T-cell (primary cell): ENCODE data around the gene SETBP1. TPM values are rescaled to one million over a fixed set of nuclear protein-coding genes. Genes with fewer than 3 reads are reported as not detected.
A peak's percentile ranks its signal among the peaks of the same experiment; 100 is the strongest.

Source experiments
- ATAC-seq, 4 experiments: fragments of 200-7000 bp in 3 of 4; fragments of 150-1000 bp in 1 of 4; cut with Tn5 transposase; replicated peaks in 1 of 4; 1 replicate in 3 of 4; 2 replicates in 1 of 4; pipeline ENCODE4 v1.10.0; 2021; ENCODE audit warnings: moderate library complexity in 3 of 4, mild to moderate bottlenecking in 2 of 4, moderate number of reproducible peaks in 1 of 4
- CTCF ChIA-PET, 2 donors: fragments of 300-600 bp; sonication (Branson Sonifier 250); formaldehyde crosslinking; loops; one replicate each; lab custom pipeline; 2022; ENCODE audit warnings: antibody characterized with exemption in 2 of 2; lab: Charles Lee
- POLR2A ChIA-PET, 2 donors: fragments of 300-600 bp; sonication (Branson Sonifier 250); formaldehyde crosslinking; loops; one replicate each; lab custom pipeline; 2022; ENCODE audit warnings: antibody characterized with exemption in 2 of 2; lab: Charles Lee
- DNase-seq, 35 experiments: peaks; one replicate each; pipeline versions ENCODE4 v3.0.0 to v3.0.0-alpha.2; 2013 to 2023
- H3K27ac ChIP-seq: one replicate; pipeline ENCODE4 v1.5.1; 2013; ENCODE audit warnings: low read length
- H3K27me3 ChIP-seq, 2 experiments: replicated peaks in 1 of 2; 1 replicate in 1 of 2; 2 replicates in 1 of 2; pipeline versions ENCODE4 v1.6.1 to v1.7.0; 2013; ENCODE audit warnings: low read length in 1 of 2, mixed read lengths in 1 of 2; ENCODE audit not compliant: control insufficient read depth in 2 of 2, insufficient read depth in 2 of 2; ENCODE audit errors: extremely low read depth in 1 of 2
- H3K36me3 ChIP-seq, 2 donors: 1 replicate in 1 of 2; 2 replicates in 1 of 2; pipeline versions ENCODE4 v1.6.1 to v1.7.0; 2013; ENCODE audit warnings: low read length in 1 of 2; ENCODE audit not compliant: control insufficient read depth in 2 of 2, insufficient read depth in 1 of 2; ENCODE audit errors: extremely low read depth in 1 of 2
- H3K4me1 ChIP-seq, 2 experiments: 1 replicate in 1 of 2; 2 replicates in 1 of 2; pipeline versions ENCODE4 v1.6.1 to v1.7.0; 2013; ENCODE audit warnings: low read length in 2 of 2, mixed read lengths in 1 of 2; ENCODE audit not compliant: insufficient read depth in 2 of 2, control insufficient read depth in 1 of 2; ENCODE audit errors: extremely low read depth in 1 of 2
- H3K4me3 ChIP-seq, 2 donors: 1 replicate in 1 of 2; 2 replicates in 1 of 2; pipeline versions ENCODE4 v1.5.1 to v1.7.0; 2013; ENCODE audit warnings: mild to moderate bottlenecking in 2 of 2, low read length in 1 of 2, moderate library complexity in 1 of 2; ENCODE audit not compliant: control insufficient read depth in 1 of 2; ENCODE audit errors: extremely low read depth in 1 of 2
- H3K9me3 ChIP-seq: 2 replicates; pipeline ENCODE4 v1.7.0; 2013
- H3K27ac Mint-ChIP-seq, 2 donors: one replicate each; pipeline ENCODE4 v1.8.0; 2020 to 2021; ENCODE audit warnings: mild to moderate bottlenecking in 2 of 2, mixed read lengths in 2 of 2
- H3K27me3 Mint-ChIP-seq, 2 donors: one replicate each; pipeline ENCODE4 v1.8.0; 2021 to 2022; ENCODE audit warnings: mixed read lengths in 2 of 2
- H3K36me3 Mint-ChIP-seq: one replicate; pipeline ENCODE4 v1.8.0; 2021; ENCODE audit warnings: mixed read lengths
- H3K4me1 Mint-ChIP-seq, 3 donors: one replicate each; pipeline ENCODE4 v1.8.0; 2020 to 2022; ENCODE audit warnings: mixed read lengths in 3 of 3, mild to moderate bottlenecking in 1 of 3
- H3K4me3 Mint-ChIP-seq, 3 donors: one replicate each; pipeline ENCODE4 v1.8.0; 2020 to 2022; ENCODE audit warnings: mild to moderate bottlenecking in 3 of 3, mixed read lengths in 3 of 3, moderate library complexity in 3 of 3
- H3K9me3 Mint-ChIP-seq, 3 donors: one replicate each; pipeline ENCODE4 v1.8.0; 2020 to 2022; ENCODE audit warnings: mixed read lengths in 3 of 3
- WGBS: methylation state at CpG from one replicate; pipeline ENCODE4 v1.1.5; 2013; ENCODE audit warnings: missing lambda C conversion rate; ENCODE audit not compliant: insufficient coverage; 5-methylcytosine and 5-hydroxymethylcytosine counted together
- total RNA-seq, 35 experiments: library from RNA in 6 of 35; stranded (reverse) in 6 of 35; fragments of 120-200 nt in 1 of 35; gene quantifications; one replicate each; pipeline versions ENCODE4 v1.2.1 to v1.2.4 and lab custom pipeline; 2013 to 2026

Gene SETBP1
- 1 to 10 TPM; 1.6 to 5.7 (median 3.2) TPM for total RNA-seq
- 8.2 TPM for total RNA-seq (2013)
- 0.47 to 8.6 (median 1.6) reads per million in 29 experiments for total RNA-seq (lab: John Stamatoyannopoulos, UW)

DNA sequence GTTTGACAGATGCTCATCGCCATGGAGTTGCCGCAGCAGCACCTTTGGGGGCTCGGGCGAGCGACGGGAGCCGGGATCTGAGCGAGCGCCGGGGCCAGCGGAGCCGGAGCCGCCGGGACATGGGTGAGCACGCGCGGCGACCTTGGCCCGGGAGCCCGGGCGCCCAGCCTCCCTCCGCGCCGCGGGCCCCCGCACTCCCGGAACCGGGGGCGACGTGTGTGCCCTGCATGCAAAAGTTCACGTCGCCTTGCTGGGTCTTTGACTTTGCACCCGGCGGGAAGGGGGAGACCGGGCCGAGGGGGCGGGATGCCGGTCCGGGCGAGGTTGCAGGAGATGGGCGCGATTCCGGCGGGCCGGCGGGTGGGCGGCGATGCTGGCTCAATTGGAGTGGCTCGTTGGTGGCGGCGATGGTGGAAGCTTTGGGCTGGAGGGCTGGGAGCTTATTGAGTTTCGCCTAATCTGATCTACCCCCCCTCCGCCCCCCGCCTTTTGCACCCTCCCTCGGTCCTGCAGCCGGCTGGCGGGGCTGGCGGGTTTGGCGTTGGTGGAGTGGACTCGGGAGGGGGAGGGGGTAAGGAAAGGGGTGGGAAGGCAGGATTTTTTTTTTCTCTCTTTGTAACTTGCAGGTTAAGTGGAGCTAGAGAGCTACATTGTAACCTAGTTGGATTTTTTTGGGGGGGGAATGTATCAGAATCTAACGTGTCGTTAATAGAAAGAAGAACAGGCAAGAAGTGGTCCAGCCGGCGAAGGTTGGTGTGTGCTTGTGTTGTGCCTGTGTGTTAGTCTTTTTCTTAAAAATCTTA is at the start of gene SETBP1:
SETBP1 (plus strand) TSS at position 616 of the 803 bp plus-strand sequence. CDS start 20,459 bp downstream, outside the sequence.
- WGBS, result under 1% methylated on average over 44 of the region's 64 CpGs
- no peaks in the 10 kb centered on the region for H3K36me3 Mint-ChIP-seq

DNA sequence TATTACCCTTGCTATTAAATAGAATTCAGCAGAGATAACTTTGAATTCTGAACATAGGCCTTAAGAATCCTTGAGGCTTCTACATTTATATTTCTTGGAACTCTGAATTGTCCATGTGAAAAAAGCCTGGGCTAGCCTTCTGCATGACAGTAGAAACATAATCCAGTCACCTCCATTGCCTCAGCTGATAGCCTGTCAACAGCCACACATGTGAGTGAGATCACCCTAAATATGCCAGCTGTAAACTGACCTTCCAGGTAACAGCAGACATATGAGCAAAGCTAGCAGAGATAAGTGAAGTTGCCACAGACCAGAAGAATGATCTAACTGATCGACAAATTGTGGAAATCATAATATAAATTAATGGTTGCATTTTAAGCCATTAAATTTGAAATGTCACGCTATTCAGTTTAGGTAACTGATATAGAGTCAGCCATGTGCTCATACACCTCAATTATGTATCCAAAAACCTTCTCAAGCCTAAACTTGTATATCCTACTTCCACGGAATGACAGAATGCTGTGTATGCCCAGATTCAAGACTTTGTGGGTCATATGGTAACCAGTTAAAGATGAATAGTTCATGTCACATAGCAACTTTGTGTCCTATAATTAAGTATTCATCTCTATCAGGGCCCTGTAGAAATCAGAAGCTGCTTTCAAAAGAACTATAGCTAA is 48.1 kb upstream of the SETBP1 start:
- H3K27me3 ChIP-seq, result no peaks in the 10 kb centered on the region
- no peak overlapping the region for H3K27ac ChIP-seq
- Mint-ChIP-seq H3K4me1 (no peaks in the 10 kb centered on the region), H3K27me3 (no peaks in the 10 kb centered on the region), H3K9me3 (no peaks in the 10 kb centered on the region), H3K27ac (no peak overlapping the region), H3K4me3 (no peak overlapping the region), H3K36me3 (no peaks in the 10 kb centered on the region)
- no peaks in the 10 kb centered on the region for H3K9me3 ChIP-seq
- no peak for ATAC-seq
- no peaks in the 10 kb centered on the region for H3K36me3 ChIP-seq
- no peak overlapping the region for H3K4me3 ChIP-seq
- DNase-seq, result no peak
- H3K4me1 ChIP-seq, result no peaks in the 10 kb centered on the region
- ChIA-PET CTCF (no interaction called here), POLR2A (interaction anchor here in 1 of 2 donors (0.6 kb wide), 1 partner anchor 362 kb away, joined by 3 read pairs; no protein-coding TSS in a partner anchor)
- 60% methylated on average over 1 of the region's 3 CpGs for WGBS

More for the DNA sequence above, at the start of gene SETBP1:
- POLR2A ChIA-PET, result no interaction called here
- peak in 1 of 4 experiments; percentile 14 for ATAC-seq
- peak in 11 of 35 experiments; percentile 1 to 37 (median 7) for DNase-seq
- Mint-ChIP-seq H3K27me3 (peaks cover 18 to 20% of the 10 kb centered on the region in 2 donors), H3K4me3 (peak within 1 kb of the TSS in 2 of 3 donors; percentile 77 to 87), H3K4me1 (peaks cover 0 to 4% (median 4%) of the 10 kb centered on the region in 3 donors), H3K27ac (peak within 1 kb of the TSS in 1 of 2 donors; percentile 45), H3K9me3 (no peaks in the 10 kb centered on the region)
- H3K36me3 ChIP-seq, result no peaks in the 10 kb centered on the region
- peaks cover 3 to 14% of the 10 kb centered on the region in 2 experiments for H3K27me3 ChIP-seq
- H3K27ac ChIP-seq, result no peak within 1 kb of the TSS
- CTCF ChIA-PET, result no interaction called here
- peak within 1 kb of the TSS; percentile 37 to 59 for H3K4me3 ChIP-seq
- no peaks in the 10 kb centered on the region for H3K9me3 ChIP-seq
- H3K4me1 ChIP-seq, result peaks cover 10 to 17% of the 10 kb centered on the region in 2 experiments

DNA sequence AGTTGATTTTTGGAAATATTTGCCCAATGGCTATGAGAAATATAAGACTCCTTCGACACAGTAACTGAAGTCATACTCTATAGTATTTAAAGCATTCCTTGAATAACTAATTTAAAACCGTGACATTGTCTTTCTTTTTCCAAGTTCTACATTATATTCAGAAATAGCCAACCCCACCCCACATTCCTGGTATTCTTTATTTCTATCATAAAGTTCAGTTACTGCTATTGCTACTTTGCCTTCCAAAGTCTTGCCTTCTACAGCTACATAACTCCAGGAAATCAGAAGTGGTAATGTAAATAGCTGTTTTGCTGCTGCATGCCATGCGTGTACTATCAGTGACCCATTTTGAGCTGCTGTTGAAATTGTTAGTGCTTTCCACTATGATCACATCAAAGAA is 45.1 kb upstream of the SETBP1 start:
- Histone ChIP-seq H3K4me3 (no peak overlapping the region), H3K36me3 (no peaks in the 10 kb centered on the region), H3K27me3 (no peaks in the 10 kb centered on the region), H3K27ac (no peak overlapping the region), H3K9me3 (no peaks in the 10 kb centered on the region), H3K4me1 (no peaks in the 10 kb centered on the region)
- POLR2A ChIA-PET, result no interaction called here
- Mint-ChIP-seq H3K36me3 (no peaks in the 10 kb centered on the region), H3K27me3 (peaks cover 2% of the 10 kb centered on the region in 2 donors), H3K4me1 (no peaks in the 10 kb centered on the region), H3K4me3 (no peak overlapping the region), H3K9me3 (no peaks in the 10 kb centered on the region), H3K27ac (no peak overlapping the region)
- CTCF ChIA-PET, result no interaction called here
- no CpG with 5 or more reads among the region's 3 CpGs for WGBS
- DNase-seq (no peak), ATAC-seq (no peak)

DNA sequence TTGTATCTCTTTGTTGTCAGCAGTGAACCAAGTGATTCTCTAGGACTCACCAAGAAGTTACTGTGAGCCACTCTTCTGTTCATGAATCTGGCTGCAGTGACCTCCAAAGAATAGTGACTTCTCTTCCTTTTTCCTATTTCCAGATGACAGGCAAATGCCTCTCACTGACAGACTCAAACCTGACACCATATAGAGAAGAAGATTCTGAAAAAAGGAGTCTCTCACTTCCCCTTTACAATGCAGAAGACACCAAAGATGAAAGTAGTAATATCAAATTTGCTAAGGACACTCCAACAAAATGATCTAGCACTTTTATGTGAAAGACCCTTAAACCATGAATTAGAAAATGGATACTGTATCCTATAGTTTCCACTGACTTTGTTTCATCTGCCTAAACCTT is 44.4 kb upstream of the SETBP1 start:
- CTCF ChIA-PET, result interaction anchor here in 1 of 2 donors (1.1 kb wide), 1 partner anchor 11 kb away, joined by 3 read pairs; no protein-coding TSS in a partner anchor
- no peak for ATAC-seq

DNA sequence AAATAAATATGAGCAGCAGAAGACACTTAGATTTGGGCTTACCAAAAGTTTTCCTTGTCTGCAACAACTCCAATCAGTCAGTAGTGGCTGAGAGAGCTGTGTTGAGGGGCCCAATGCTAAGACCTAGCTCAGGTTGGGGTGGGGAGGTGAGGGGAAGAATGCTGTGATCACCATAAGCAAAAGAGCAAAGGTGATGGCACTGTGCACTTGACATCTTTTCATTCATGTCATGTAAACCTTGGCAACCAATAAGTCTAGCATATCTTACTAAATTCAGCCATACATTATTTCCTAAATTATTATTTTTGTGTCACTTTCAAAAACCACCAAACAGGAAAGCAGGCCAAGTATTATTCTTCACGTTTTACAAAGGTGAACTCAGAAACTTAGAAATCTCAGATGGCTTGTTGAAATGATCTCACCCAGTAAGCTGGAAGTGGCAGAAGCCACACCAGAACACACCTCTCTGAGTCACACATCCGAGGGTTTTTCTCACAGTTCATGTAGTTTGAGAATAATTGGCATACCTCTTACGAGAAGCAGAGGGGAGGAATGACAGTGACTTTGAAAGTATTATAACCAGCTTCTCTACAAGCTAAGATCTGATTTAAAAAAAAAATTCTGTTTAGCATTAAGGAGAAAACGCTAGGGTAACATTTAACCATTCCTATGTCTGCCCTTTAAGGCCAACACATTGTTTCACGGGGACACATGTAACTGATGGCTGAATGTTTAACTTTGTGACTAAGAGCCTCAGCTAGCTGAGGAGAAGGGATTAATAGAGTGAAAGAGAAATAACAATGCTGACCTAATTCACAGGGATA is 43.3 kb upstream of the SETBP1 start:
- Histone ChIP-seq H3K27me3 (no peaks in the 10 kb centered on the region), H3K4me1 (no peaks in the 10 kb centered on the region), H3K27ac (no peak overlapping the region), H3K36me3 (no peaks in the 10 kb centered on the region), H3K9me3 (no peaks in the 10 kb centered on the region), H3K4me3 (no peak overlapping the region)
- Mint-ChIP-seq H3K4me1 (no peaks in the 10 kb centered on the region), H3K27ac (no peak overlapping the region), H3K4me3 (no peak overlapping the region), H3K27me3 (peaks cover 2 to 8% of the 10 kb centered on the region in 2 donors), H3K9me3 (no peaks in the 10 kb centered on the region), H3K36me3 (no peaks in the 10 kb centered on the region)
- ChIA-PET CTCF (interaction anchor here in 1 of 2 donors (1.1 kb wide), 1 partner anchor 9 kb away, joined by 3 read pairs; no protein-coding TSS in a partner anchor), POLR2A (interaction anchor here in 1 of 2 donors (0.6 kb wide), 1 partner anchor 656 kb away, joined by 9 read pairs; no protein-coding TSS in a partner anchor)
- no CpG with 5 or more reads among the region's 5 CpGs for WGBS
- DNase-seq (peak in 1 of 35 experiments; percentile 4), ATAC-seq (no peak)

More for the DNA sequence above, 44.4 kb upstream of the SETBP1 start:
- no peak overlapping the region for H3K4me3 ChIP-seq
- Mint-ChIP-seq H3K27ac (no peak overlapping the region), H3K4me1 (no peaks in the 10 kb centered on the region), H3K4me3 (no peak overlapping the region), H3K9me3 (no peaks in the 10 kb centered on the region), H3K27me3 (peaks cover 2 to 8% of the 10 kb centered on the region in 2 donors), H3K36me3 (no peaks in the 10 kb centered on the region)
- no peak for DNase-seq
- no peaks in the 10 kb centered on the region for H3K36me3 ChIP-seq
- H3K27me3 ChIP-seq, result no peaks in the 10 kb centered on the region
- H3K4me1 ChIP-seq, result no peaks in the 10 kb centered on the region
- no peak overlapping the region for H3K27ac ChIP-seq
- H3K9me3 ChIP-seq, result no peaks in the 10 kb centered on the region
- POLR2A ChIA-PET, result no interaction called here
